GM10847 (cell line): ENCODE measurements around the gene POU3F2.

Experiments
- POLR2A ChIP-seq: IDR thresholded peaks from 2 replicates; pipeline ENCODE4 v1.6.1; 2011; ENCODE audit not compliant: insufficient read length; ENCODE audit errors: extremely low read depth

The POU3F2 gene

DNA sequence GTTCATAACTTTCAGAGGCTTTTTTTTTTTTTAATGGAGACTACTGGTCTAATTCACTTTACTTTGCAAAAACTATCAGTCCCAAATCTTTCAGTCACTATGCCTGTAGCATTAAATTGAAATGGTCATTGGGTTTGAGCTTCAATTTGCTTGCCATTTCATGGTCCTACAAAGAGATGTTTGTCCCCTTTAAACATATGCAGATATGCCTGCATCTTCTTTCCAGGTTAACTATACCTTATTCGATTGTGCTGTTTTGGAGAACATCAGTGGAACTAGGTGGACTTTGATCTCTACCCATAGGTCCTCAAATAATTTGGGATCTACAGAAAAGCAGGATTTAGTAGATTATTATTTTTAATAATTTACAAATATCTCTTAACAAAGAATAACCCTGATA lies 4.6 kb downstream of the POU3F2 start:
- no peak for TF ChIP-seq POLR2A

DNA sequence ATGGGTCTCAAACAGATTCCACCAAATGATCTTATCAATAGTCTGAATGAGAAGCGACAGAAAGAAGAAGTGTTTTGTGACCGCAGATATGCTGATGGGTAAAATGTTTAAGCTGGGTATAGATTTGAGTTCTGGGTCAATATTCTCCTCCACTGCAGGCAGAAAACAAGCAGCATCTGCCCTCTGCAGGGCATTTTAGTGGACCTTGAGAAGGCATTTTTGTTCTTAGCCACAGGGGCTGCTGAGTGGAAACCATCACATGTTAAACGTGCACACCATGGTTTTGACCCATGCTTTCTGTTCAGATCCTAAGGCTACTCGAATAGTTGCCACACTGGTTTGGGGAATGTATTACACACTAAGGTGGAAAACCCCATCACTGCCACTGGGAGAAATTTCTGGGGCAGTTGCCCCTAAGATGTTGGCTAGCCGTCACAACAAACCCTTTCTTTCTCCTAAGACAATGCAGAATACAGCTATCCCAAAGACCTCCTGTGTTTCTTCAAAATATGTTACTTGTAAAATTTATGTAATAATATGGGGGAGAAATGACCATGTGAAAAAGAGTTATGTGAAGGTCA lies 5.5 kb downstream of the POU3F2 start:
- TF ChIP-seq POLR2A, result no peak

DNA sequence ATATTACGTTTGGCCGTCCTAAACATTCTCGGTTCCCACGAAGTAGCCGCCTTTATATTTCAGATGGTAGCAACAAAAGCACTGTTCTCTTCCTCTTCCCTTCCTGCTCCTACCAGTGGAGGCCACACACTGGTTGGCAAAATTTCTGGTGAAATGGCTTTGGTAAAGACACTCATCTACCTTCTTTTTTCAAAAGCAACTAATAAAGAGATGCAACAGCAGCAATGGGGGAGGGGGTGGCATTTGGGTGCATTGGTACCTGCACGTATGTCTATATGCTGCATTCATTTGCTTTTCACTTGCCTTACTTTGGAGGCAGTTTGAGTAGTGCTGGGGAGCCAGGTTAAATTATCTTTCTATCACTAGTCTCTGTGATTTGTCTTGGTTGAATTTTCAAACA lies 6.0 kb downstream of the POU3F2 start:
- no peak for TF ChIP-seq POLR2A

DNA sequence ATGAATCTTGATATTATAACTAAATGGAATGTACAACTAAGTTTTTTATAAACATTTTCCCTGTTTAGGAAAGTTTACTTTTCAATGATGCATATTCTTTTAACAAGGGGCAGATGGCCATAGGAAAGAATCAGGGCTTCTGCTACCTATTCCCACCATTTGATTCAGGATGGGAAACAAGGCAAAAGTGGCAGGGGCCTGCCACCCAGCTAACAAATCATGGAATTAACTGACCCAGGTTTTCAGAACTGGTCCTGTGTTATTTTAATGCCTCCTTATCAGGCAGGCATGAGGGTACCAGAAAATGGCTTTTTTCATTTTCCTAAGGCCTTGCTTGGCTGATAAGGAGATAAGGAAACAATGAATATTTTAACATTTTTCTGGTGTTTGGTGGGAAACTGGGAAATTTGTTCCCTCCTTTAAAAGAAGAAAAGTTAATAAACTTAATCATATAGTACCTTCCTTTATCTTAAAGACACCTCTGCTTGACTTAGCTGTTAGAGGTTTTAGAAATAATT lies 6.7 kb downstream of the POU3F2 start:
- TF ChIP-seq POLR2A, result no peak

DNA sequence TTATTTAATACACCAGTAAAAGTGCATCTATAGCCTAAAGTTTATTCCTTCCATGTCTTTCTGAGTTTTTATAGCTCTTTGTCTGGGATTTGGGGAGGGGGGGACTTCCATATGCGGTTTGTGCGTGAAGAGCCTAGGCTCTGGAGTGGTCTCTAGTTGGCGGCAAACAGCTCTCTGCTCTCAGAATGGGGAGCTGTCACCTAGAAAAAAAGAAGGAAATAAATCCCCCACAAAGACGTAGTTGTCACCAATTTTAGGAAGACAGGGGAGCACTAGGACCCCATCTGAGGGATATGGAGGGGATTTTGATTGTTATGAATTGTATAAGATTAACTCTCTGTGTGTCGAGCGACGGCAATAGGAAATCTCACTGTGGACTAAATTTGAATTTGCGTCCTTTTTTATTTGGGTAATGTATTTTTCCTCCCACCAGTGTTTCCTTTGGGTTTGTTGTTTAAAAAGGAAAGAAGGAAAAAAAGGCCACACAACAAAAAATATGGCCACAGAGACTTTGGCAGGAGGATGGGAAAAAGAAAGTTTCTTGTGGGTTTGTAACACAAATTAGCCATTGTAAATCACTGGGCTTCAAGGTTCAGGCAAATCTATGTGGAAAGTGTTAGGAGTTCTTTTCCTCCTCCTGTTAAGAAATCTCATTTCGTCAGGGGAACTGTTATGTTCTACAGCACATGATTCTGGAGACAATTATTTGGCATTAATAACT lies 7.4 kb downstream of the POU3F2 start:
- TF ChIP-seq POLR2A, result no peak

DNA sequence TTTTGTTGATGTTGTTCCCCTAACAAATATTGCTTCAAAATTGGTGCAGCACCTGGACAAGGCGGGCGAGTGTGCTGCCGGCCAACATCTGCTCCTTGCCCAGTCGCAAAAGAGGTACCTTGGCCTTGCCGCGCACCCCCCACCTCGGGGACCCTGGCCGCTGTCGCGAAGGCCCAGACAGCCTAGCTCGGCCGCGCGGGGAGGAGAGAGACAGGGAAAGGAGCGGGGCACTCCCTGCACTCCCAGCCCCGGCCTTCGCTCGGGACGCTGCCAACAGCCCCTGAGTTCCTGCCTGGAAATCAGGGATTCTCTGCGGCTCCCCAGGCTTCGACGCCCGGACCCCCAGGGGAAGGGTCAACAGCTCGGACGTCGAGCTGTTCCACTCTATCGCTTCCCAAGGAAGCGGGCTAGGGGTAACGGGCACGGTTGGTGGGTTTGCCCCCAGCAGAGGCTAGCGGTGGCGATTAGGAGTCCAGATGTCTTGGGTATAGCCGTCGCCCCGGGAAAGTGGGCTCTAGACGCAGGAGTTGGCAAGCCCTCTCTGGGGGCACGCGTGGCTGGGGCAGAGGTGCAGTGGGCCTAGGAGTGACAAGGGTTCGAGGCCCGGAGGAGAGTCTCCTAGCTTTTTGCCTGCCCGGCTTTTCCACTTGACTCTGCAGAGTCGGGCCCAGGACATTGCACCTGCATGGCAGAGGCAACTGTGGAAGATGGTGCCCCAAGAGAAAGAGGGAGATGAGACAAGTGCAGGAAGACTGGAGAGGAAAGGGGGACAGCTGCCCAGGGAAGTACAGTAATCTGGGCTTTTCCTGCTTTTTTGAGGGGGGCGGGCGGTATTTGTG lies 8.2 kb downstream of the POU3F2 start:
- no peak for TF ChIP-seq POLR2A

DNA sequence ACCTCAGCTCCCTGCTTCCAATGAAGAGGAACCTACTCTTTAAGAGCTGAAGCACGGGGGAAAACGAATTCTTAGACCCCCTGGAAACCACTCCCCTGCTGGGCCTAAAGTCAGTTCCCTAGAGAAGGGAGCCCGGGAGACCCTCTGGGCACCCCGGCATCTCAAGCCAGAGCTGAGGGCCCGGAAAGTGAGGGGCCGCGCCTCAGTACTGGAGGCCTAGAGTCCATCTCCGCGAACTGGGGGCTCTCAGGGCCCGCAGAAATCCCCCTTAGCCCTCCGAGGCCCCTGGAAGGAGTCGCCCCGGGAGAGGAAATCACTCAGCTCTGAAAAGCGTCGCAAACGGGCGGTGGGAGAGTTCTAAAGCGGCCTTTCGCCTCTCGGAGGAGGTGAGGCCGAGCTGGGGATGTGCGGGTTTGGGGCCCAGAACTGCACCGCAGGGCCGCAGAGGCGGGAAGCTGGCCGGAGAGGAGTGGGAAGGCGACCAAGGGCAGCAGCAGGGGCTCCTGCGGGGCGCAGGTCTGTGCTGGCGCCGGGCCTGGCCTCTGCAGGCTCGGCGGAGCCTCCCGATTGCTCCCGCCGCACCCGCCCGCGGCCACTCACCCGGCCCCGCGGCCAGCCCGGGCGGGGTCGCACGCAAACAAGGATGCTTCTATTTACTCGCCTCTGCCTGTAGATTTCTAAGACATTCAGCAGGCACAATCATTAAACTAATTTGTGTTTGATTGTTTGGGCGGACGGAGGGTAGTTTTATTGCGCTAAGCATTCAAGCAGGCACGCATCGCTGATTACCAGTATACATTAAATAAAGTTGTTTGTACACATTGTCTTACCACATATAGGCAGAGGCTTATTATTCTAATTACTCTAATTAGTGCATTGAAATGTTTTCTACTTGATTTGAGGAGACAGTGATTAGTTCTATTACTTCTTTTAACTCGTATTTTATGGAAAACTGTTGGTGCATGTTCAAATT lies 9.2 kb downstream of the POU3F2 start:
- no peak for TF ChIP-seq POLR2A

DNA sequence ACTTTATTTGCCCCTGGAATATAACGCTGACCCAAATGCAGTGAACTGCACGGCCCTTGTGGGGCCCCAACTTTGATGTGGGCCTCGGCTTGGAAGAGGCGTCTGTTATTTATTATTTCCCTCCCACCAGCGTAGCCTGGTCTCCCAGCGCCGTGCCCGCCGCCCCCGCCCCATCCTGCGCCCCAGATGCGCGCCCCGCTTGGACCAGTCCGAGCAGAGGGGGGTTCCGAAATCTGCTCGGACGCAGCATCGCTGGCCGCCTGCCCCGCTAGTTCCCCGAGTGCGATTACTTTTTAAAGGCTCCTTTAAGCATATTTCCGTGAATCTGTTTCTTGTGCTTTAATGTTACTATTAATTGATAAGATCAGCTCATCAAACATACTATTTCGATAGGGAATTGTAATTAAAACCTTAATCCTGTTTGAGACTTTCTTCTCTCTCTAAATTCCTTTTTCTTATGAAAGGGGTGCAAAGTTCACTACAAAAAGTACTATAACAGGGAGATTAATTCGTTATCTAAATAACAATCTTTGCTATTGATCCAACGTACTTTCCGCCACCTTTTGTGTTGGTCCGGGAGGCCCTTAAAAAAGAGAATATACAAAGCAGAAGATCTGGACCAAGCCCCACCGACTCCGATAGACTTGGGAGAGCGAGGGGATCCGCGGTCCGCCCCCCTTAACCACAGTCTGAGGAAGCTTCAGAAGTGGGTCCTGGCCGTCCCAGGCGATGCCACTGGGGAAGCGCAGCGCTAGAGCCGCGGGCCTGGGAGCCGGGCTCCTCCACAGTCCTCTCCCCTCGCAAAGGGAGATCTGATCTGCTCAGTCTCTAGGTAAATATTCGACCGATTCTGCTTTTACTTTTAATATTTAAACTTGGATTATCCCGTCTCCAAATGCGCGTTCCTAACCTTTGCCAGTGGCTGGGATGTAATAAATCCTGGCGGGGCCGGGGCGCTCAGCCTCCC lies 10.2 kb downstream of the POU3F2 start:
- no peak for TF ChIP-seq POLR2A

DNA sequence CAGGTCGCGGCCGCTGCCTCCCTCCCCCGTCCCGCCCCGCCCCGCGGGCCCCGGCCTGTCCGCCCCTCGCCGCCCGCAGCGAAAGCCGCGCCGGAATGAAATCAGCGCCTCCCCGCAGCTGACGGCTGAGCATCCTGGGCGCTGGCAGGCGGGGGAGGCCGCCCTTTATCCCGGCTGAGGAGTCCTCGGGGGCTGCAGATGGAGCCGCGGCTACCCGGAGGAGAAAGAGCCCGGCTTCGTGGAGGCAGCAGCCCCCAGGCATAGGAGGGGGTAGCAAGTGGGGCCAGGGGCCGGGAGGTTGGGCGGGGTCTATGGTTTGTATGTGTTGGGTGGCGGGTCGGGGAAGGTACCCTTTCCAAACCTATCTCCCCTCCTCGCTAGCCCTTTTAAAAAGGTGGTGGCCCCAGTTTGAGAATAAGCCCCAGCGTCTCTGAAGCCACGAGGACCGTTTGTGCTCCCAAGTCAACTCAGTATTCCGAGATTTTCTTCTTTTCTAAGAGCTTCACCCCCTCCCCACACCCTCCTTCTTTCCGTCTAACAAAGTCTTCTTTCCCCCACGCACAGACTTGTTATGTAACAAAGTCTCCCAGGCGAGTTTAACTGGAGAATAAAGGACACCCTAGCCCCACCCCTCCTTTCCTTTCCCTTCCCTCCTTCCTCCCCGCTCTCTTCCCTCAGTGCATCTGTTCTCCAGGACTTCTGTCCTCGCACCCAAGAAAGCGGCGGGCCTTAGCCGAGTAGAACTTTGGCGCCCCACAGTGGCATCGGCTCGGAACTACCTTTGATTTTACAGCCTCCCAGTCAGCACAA lies 11.0 kb downstream of the POU3F2 start:
- TF ChIP-seq POLR2A, result no peak

DNA sequence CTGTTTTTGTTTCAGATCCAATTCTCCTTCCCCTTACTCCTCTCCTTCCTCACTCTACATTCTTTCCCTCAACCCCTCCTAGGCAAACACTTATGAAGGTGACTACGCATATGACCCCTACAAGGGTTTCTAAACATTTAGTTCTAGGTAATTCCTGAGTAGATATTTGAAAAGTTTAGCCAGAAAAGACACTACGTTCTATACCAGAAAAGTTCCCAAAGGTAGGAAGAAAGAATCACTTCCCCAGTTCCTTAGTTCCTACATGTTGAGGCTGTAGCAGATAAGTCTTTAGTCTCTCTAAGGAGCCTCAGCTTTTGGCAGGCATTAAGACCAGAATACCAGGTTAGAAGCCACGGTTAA lies 11.6 kb downstream of the POU3F2 start:
- no peak for TF ChIP-seq POLR2A

DNA sequence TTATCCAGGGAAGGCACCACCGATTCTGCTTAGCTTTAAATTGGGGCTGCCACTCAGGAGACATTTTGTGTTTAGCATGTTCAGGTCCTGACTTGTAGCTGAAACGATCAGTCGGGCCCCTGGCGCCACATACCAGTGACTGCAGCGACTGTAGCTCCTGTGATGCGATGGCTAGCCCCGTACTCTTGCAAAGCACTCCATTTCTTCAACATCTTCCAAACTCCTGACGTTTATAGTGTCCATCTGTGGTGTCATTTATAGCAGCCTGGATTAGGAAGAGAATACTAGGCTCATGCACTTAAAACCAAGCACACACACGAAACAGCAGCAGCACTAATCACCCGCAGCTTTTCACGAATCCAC lies 13.0 kb downstream of the POU3F2 start:
- TF ChIP-seq POLR2A, result no peak

DNA sequence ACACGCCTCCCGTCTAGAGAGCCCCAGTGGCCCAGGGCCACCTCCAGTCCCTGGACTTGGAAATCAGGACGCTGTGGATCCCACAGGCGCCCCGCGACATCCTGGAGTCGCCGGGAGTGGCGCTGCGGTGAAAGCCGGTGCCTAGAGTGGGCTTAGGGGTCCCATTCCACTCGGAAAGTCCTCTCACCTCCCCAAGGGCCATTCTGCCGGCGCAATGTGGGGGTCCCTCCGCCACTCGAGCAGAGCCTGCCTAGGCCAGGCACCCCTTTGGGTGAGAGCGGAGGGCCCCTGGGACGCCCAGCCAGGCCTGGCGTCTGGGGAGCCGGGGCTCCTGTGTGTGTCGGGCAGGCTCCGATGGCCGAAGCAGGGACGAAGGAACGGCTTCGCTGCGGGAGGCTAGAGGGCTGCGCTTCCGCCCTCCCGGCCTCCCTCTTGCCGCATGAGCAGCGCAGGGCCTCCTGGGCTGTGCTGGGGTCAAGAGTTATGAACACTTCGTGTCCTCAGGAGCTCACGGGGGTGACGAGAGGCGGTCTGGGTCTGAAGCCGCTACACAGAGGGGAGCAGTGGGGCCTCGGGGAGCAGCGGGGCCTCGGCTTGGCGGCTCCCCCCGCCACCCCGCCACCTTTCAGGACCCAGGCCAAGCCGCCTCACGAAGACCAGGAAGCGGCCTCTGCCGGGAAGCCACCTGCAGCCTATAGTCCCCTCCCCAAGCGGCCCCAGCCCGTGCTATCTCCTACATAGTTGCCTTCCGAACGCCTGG lies 13.6 kb downstream of the POU3F2 start:
- no peak for TF ChIP-seq POLR2A
